SK-N-SH (cell line): ENCODE measurements around the gene FAM171A2. TPM values are rescaled to one million over a fixed set of nuclear protein-coding genes. Genes with fewer than 3 reads are reported as not detected.

ENCODE experiments used
- CTCF ChIA-PET: fragments of 300-600, 350-600 bp; formaldehyde crosslinking; extraction: SDS; loops from one replicate; lab custom pipeline; 2021; lab: Yijun Ruan, JAX
- POLR2A ChIA-PET: fragments of 350-600 bp; sonication (Branson Sonifier 250); formaldehyde crosslinking; extraction: SDS; loops from one replicate; lab custom pipeline; 2020; ENCODE audit warnings: antibody characterized with exemption, inconsistent platforms; lab: Yijun Ruan, JAX
- DNase-seq: peaks from one replicate; pipeline ENCODE4 v3.0.0; 2012
- H2AFZ ChIP-seq: fragments of 200-600 bp; sonication (generic); 2 replicates; pipeline ENCODE4 v1.8.1; 2016; ENCODE audit warnings: antibody characterized with exemption, mild to moderate bottlenecking, low read depth
- H3F3A ChIP-seq: fragments of 200-600 bp; sonication (generic); replicated peaks from 2 replicates; pipeline ENCODE3; 2016; ENCODE audit warnings: antibody characterized with exemption, mild to moderate bottlenecking; ENCODE audit not compliant: insufficient read depth
- H3K27ac ChIP-seq, 2 experiments: fragments of 200-500 bp in 1 of 2; fragments of 200-600 bp in 1 of 2; sonication (Bioruptor generic) in 1 of 2; sonication (generic), shearing (Covaris generic) in 1 of 2; 2 replicates each; pipeline versions ENCODE4 v1.5.1 to v1.6.1; 2014 to 2016; ENCODE audit warnings: low read depth in 2 of 2, inconsistent platforms in 1 of 2, low read length in 1 of 2, mild to moderate bottlenecking in 1 of 2, mixed read lengths in 1 of 2
- H3K27me3 ChIP-seq: fragments of 200-600 bp; sonication (generic), shearing (Covaris generic); 2 replicates; pipeline ENCODE4 v1.6.1; 2016; ENCODE audit warnings: mixed run types; ENCODE audit not compliant: insufficient read depth
- H3K36me3 ChIP-seq, 2 experiments: fragments of 200-500 bp in 1 of 2; fragments of 200-600 bp in 1 of 2; sonication (Bioruptor generic) in 1 of 2; sonication (generic) in 1 of 2; replicated peaks in 1 of 2; 2 replicates each; pipeline versions ENCODE3 to v1.5.1; 2014 to 2016; ENCODE audit warnings: low read length in 1 of 2, mild to moderate bottlenecking in 1 of 2; ENCODE audit not compliant: insufficient read depth in 2 of 2, control insufficient read depth in 1 of 2
- H3K4me1 ChIP-seq, 2 experiments: fragments of 200-500 bp in 1 of 2; fragments of 200-600 bp in 1 of 2; sonication (Bioruptor generic) in 1 of 2; sonication (generic), shearing (Covaris generic) in 1 of 2; 2 replicates each; pipeline versions ENCODE4 v1.5.1 to v1.6.1; 2014 to 2016; ENCODE audit warnings: low read depth in 1 of 2, low read length in 1 of 2, mixed run types in 1 of 2; ENCODE audit not compliant: insufficient read depth in 2 of 2, control insufficient read depth in 1 of 2
- H3K4me2 ChIP-seq: fragments of 200-600 bp; sonication (generic), shearing (Covaris generic); 2 replicates; pipeline ENCODE4 v1.6.1; 2017; ENCODE audit warnings: mixed run types
- H3K4me3 ChIP-seq, 2 experiments: fragments of 200-500 bp in 1 of 2; fragments of 200-600 bp in 1 of 2; sonication (Bioruptor generic) in 1 of 2; sonication (generic), shearing (Covaris generic) in 1 of 2; 2 replicates each; pipeline versions ENCODE4 v1.5.1 to v1.8.1; 2014 to 2016; ENCODE audit warnings: low read depth in 2 of 2, inconsistent platforms in 1 of 2, low read length in 1 of 2, mild to moderate bottlenecking in 1 of 2, mixed read lengths in 1 of 2, moderate library complexity in 1 of 2
- H3K79me2 ChIP-seq: fragments of 200-600 bp; sonication (generic); 2 replicates; pipeline ENCODE4 v1.8.1; 2017; ENCODE audit warnings: mild to moderate bottlenecking; ENCODE audit not compliant: insufficient read depth
- H3K9ac ChIP-seq: fragments of 200-600 bp; sonication (generic); 2 replicates; pipeline ENCODE4 v1.6.1; 2017; ENCODE audit warnings: mixed run types
- H3K9me2 ChIP-seq: fragments of 200-600 bp; sonication (generic); 2 replicates; pipeline ENCODE4 v1.6.1; 2017; ENCODE audit warnings: mixed run types
- H3K9me3 ChIP-seq: fragments of 200-600 bp; sonication (generic); 2 replicates; pipeline ENCODE4 v1.6.1; 2017; ENCODE audit warnings: mixed run types, mild to moderate bottlenecking, moderate library complexity
- H4K20me1 ChIP-seq: fragments of 200-600 bp; sonication (generic); 2 replicates; pipeline ENCODE4 v1.6.1; 2017; ENCODE audit warnings: mild to moderate bottlenecking, mixed run types; ENCODE audit not compliant: insufficient read depth
- CHD2 ChIP-seq: fragments of 150-350 bp; IDR thresholded peaks from 2 replicates; pipeline ENCODE4 v1.6.1; 2018; ENCODE audit warnings: low read length; ENCODE audit not compliant: partially characterized antibody
- ELF1 ChIP-seq: IDR thresholded peaks from 2 replicates; pipeline ENCODE4 v1.4.0; 2012
- EP300 ChIP-seq, 2 experiments: IDR thresholded peaks; 2 replicates each; pipeline versions ENCODE4 v1.4.0 to v1.6.1; 2012; ENCODE audit warnings: borderline replicate concordance in 1 of 2, low read depth in 1 of 2, low read length in 1 of 2
- EZH2phosphoT487 ChIP-seq: fragments of 200-600 bp; sonication (generic); IDR thresholded peaks from 2 replicates; pipeline ENCODE4 v1.6.1; 2017; ENCODE audit warnings: low read depth, mixed run types, mild to moderate bottlenecking, antibody characterized with exemption, moderate library complexity, borderline replicate concordance
- FOSL2 ChIP-seq: IDR thresholded peaks from 2 replicates; pipeline ENCODE4 v1.4.0; 2012; ENCODE audit warnings: low read depth, mild to moderate bottlenecking, moderate library complexity, borderline replicate concordance
- FOXM1 ChIP-seq: IDR thresholded peaks from 2 replicates; pipeline ENCODE4 v1.4.0; 2012; ENCODE audit warnings: low read depth, mild to moderate bottlenecking
- GABPA ChIP-seq: IDR thresholded peaks from 2 replicates; pipeline ENCODE4 v1.4.0; 2012; ENCODE audit warnings: low read depth, mild to moderate bottlenecking
- JUND ChIP-seq: IDR thresholded peaks from 2 replicates; pipeline ENCODE4 v1.4.0; 2012
- MEF2A ChIP-seq: IDR thresholded peaks from 2 replicates; pipeline ENCODE4 v1.4.0; 2012; ENCODE audit warnings: low read depth, borderline replicate concordance
- NFIC ChIP-seq: IDR thresholded peaks from 2 replicates; pipeline ENCODE4 v1.4.0; 2012; ENCODE audit warnings: borderline replicate concordance
- NRF1 ChIP-seq: IDR thresholded peaks from 2 replicates; pipeline ENCODE4 v1.6.1; 2012; ENCODE audit warnings: low read depth, mild to moderate bottlenecking, low read length
- PBX3 ChIP-seq: IDR thresholded peaks from 2 replicates; pipeline ENCODE4; 2012
- POLR2AphosphoS5 ChIP-seq: IDR thresholded peaks from 2 replicates; pipeline ENCODE4 v1.6.1; 2012; ENCODE audit warnings: low read depth, low read length
- RAD21 ChIP-seq: IDR thresholded peaks from 2 replicates; pipeline ENCODE4 v1.6.1; 2012; ENCODE audit warnings: mild to moderate bottlenecking, low read length
- RFX5 ChIP-seq: IDR thresholded peaks from 2 replicates; pipeline ENCODE4 v1.6.1; 2012; ENCODE audit warnings: mild to moderate bottlenecking, improper control_type of control experiment, low read length
- RXRA ChIP-seq: IDR thresholded peaks from 2 replicates; pipeline ENCODE4 v1.4.0; 2012; ENCODE audit warnings: low read depth, mild to moderate bottlenecking, borderline replicate concordance
- SIN3A ChIP-seq: IDR thresholded peaks from 2 replicates; pipeline ENCODE4 v1.6.1; 2012; ENCODE audit warnings: low read depth, mild to moderate bottlenecking, low read length, moderate library complexity, borderline replicate concordance
- SMC3 ChIP-seq: IDR thresholded peaks from 2 replicates; pipeline ENCODE4 v1.6.1; 2012; ENCODE audit warnings: low read depth, low read length, improper control_type of control experiment
- TAF1 ChIP-seq: IDR thresholded peaks from 2 replicates; pipeline ENCODE4 v1.6.1; 2012; ENCODE audit warnings: low read depth, mild to moderate bottlenecking, low read length, moderate library complexity, borderline replicate concordance
- TCF12 ChIP-seq: IDR thresholded peaks from 2 replicates; pipeline ENCODE4 v1.4.0; 2012
- TEAD4 ChIP-seq: IDR thresholded peaks from 2 replicates; pipeline ENCODE4 v1.4.0; 2012; ENCODE audit warnings: mild to moderate bottlenecking, borderline replicate concordance; ENCODE audit not compliant: insufficient read depth
- YY1 ChIP-seq: IDR thresholded peaks from 2 replicates; pipeline ENCODE4 v1.4.0; 2012; ENCODE audit warnings: low read depth, mild to moderate bottlenecking
- WGBS: methylation state at CpG from one replicate; pipeline ENCODE4 v1.1.6; 2017; ENCODE audit warnings: low lambda C conversion rate; 5-methylcytosine and 5-hydroxymethylcytosine counted together
- polyA plus RNA-seq, 3 experiments: library from polyadenylated mRNA; depleted of rRNA; stranded (reverse); fragments of >200 nt; gene quantifications; 2 replicates each; pipeline ENCODE4 v1.2.3, GENCODE V29; 2012
- TF ChIP-seq, protein P1 (sequence below): IDR thresholded peaks from 2 replicates; pipeline ENCODE4 v1.4.0; 2012; ENCODE audit warnings: low read depth, borderline replicate concordance
- TF ChIP-seq, protein P2 (sequence below): fragments of 200-600 bp; sonication (generic); IDR thresholded peaks from 2 replicates; pipeline ENCODE4 v1.6.1; 2017; ENCODE audit warnings: antibody characterized with exemption, mild to moderate bottlenecking, moderate library complexity
- TF ChIP-seq, protein P3 (sequence below): IDR thresholded peaks from 2 replicates; pipeline ENCODE4 v1.4.0; 2012; ENCODE audit warnings: low read depth

The FAM171A2 gene
- polyA plus RNA-seq, 1 of the 3 experiments (the other 2 are of a cell fraction): 4.9 TPM

- TF ChIP-seq, protein P1, sequence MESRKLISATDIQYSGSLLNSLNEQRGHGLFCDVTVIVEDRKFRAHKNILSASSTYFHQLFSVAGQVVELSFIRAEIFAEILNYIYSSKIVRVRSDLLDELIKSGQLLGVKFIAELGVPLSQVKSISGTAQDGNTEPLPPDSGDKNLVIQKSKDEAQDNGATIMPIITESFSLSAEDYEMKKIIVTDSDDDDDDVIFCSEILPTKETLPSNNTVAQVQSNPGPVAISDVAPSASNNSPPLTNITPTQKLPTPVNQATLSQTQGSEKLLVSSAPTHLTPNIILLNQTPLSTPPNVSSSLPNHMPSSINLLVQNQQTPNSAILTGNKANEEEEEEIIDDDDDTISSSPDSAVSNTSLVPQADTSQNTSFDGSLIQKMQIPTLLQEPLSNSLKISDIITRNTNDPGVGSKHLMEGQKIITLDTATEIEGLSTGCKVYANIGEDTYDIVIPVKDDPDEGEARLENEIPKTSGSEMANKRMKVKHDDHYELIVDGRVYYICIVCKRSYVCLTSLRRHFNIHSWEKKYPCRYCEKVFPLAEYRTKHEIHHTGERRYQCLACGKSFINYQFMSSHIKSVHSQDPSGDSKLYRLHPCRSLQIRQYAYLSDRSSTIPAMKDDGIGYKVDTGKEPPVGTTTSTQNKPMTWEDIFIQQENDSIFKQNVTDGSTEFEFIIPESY: no peak
- TF ChIP-seq JUND (no peak), SIN3A (peak; percentile 49; the same call in 1 of the 2 replicates), NFIC (no peak), FOXM1 (no peak), TEAD4 (no peak)
Observed at GRCh38 chr17:44345454-44346026, 18.1 kb downstream of the FAM171A2 start (continued).

- H3K36me3 ChIP-seq: peaks cover 0 to 7% of the 10 kb centered on the region in 2 experiments
- peak within 1 kb of the TSS; percentile 40 to 66; a peak in 3 of 4 replicates for H3K27ac ChIP-seq
- H3K9ac ChIP-seq: peak within 1 kb of the TSS; percentile 84
- no peaks in the 10 kb centered on the region for H3F3A ChIP-seq
- 2% methylated on average over 24 of the region's 26 CpGs for WGBS
- peak within 1 kb of the TSS; percentile 97 for H3K4me2 ChIP-seq
- no peaks in the 10 kb centered on the region for H3K9me2 ChIP-seq
- H3K27me3 ChIP-seq: no peaks in the 10 kb centered on the region
- DNase-seq: peak; percentile 97
- peaks cover 0 to 13% of the 10 kb centered on the region in 2 experiments; a peak in 1 of 4 replicates for H3K4me1 ChIP-seq
- peaks cover 7% of the 10 kb centered on the region; the same call in 1 of the 2 replicates for H4K20me1 ChIP-seq
- H2AFZ ChIP-seq: peak within 1 kb of the TSS; percentile 99
- H3K79me2 ChIP-seq: peaks cover 21% of the 10 kb centered on the region
- POLR2A ChIA-PET: interaction anchor here (0.5 to 1.6 kb wide), 7 partner anchors 14 to 176 kb away, joined by 3 to 7 read pairs (median 3); partner anchors contain the start of genes FAM171A2 and SLC25A39
- peak within 1 kb of the TSS; percentile 83 to 98 for H3K4me3 ChIP-seq
- H3K9me3 ChIP-seq: no peaks in the 10 kb centered on the region
- CTCF ChIA-PET: interaction anchor here (1.0 to 3.6 kb wide), 21 partner anchors 9 to 222 kb away, joined by 3 to 53 read pairs (median 6); partner anchors contain the start of genes FAM171A2, HDAC5, SLC25A39 and TMUB2
- TF ChIP-seq TCF12 (peak; percentile 54; the same call in 1 of the 2 replicates), NRF1 (no peak), ELF1 (peak; percentile 75), FOXM1 (no peak), RAD21 (no peak), SIN3A (peak; percentile 99), POLR2AphosphoS5 (peak; percentile 90), PBX3 (peak; percentile 41; the same call in 1 of the 2 replicates), GABPA (peak; percentile 40), YY1 (peak; percentile 45; the same call in 1 of the 2 replicates), NFIC (no peak), FOSL2 (no peak), RXRA (no peak), MEF2A (no peak), SMC3 (no peak), TAF1 (peak; percentile 78; the same call in 1 of the 2 replicates), CHD2 (peak; percentile 89), EP300 (IDR thresholded peaks at IDR 0.05; ENCODE audit: borderline replicate concordance in 1 of 2, low read depth in 1 of 2, low read length in 1 of 2) (peak; percentile 53 to 60; a peak in 2 of 4 replicates), EZH2phosphoT487 (no peak), TEAD4 (no peak), RFX5 (peak; percentile 77)
- TF ChIP-seq, protein P2, sequence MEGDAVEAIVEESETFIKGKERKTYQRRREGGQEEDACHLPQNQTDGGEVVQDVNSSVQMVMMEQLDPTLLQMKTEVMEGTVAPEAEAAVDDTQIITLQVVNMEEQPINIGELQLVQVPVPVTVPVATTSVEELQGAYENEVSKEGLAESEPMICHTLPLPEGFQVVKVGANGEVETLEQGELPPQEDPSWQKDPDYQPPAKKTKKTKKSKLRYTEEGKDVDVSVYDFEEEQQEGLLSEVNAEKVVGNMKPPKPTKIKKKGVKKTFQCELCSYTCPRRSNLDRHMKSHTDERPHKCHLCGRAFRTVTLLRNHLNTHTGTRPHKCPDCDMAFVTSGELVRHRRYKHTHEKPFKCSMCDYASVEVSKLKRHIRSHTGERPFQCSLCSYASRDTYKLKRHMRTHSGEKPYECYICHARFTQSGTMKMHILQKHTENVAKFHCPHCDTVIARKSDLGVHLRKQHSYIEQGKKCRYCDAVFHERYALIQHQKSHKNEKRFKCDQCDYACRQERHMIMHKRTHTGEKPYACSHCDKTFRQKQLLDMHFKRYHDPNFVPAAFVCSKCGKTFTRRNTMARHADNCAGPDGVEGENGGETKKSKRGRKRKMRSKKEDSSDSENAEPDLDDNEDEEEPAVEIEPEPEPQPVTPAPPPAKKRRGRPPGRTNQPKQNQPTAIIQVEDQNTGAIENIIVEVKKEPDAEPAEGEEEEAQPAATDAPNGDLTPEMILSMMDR: no peak
- TF ChIP-seq, protein P3, sequence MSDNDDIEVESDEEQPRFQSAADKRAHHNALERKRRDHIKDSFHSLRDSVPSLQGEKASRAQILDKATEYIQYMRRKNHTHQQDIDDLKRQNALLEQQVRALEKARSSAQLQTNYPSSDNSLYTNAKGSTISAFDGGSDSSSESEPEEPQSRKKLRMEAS: peak; percentile 90
Observed at GRCh38 chr17:44344939-44345453, 18.7 kb downstream of the FAM171A2 start, which contains the start of gene GRN. GRN (plus strand) TSS chr17:44345302; CDS start chr17:44349165, 3,863 bp downstream.
